ENCODE results near the gene ERGIC3.
"Not testable (repeated sequence)": the region's sequence is repeated elsewhere in the genome, so short reads cannot be mapped to it uniquely, and the experiment has no call there.

Gene ERGIC3

GRCh38 chr20:35523298-35523888, 18.5 kb upstream of the ERGIC3 start:
- DNase-seq = peak; percentile 73

GRCh38 chr20:35525639-35526038, 16.2 kb upstream of the ERGIC3 start:
- no peak for DNase-seq

GRCh38 chr20:35527122-35527769, 14.6 kb upstream of the ERGIC3 start:
- no peak for DNase-seq

- DNase-seq = no peak
Observed at GRCh38 chr20:35529552-35529951, 12.3 kb upstream of the ERGIC3 start, which contains the start of gene C20orf173. Gene C20orf173, minus strand, starts transcription at chr20:35529652. Its CDS starts 279 bp downstream, at chr20:35529373.

GRCh38 chr20:35539756-35540212, 2.1 kb upstream of the ERGIC3 start:
- peak; percentile 78 for DNase-seq

- DNase-seq = no peak
Observed at GRCh38 chr20:35541118-35541782, 628 bp upstream of the ERGIC3 start.

- DNase-seq = no peak
Observed at GRCh38 chr20:35542990-35543389, 1.1 kb downstream of the ERGIC3 start.

GRCh38 chr20:35544436-35544835, 2.6 kb downstream of the ERGIC3 start:
- no peak for DNase-seq

- DNase-seq = peak; percentile 56
Observed at GRCh38 chr20:35544941-35545340, 3.1 kb downstream of the ERGIC3 start.

GRCh38 chr20:35546127-35546526, 4.2 kb downstream of the ERGIC3 start:
- DNase-seq = no peak

GRCh38 chr20:35547329-35547728, 5.5 kb downstream of the ERGIC3 start:
- no peak for DNase-seq

- no peak for DNase-seq
Observed at GRCh38 chr20:35551503-35551902, 9.6 kb downstream of the ERGIC3 start.

- DNase-seq = no peak
Observed at GRCh38 chr20:35552914-35553313, 11.0 kb downstream of the ERGIC3 start.

- not testable (repeated sequence) for DNase-seq
Observed at GRCh38 chr20:35555461-35555860, 13.6 kb downstream of the ERGIC3 start.

GRCh38 chr20:35555951-35556645, 14.2 kb downstream of the ERGIC3 start:
- DNase-seq = no peak

GRCh38 chr20:35556871-35557270, 15.0 kb downstream of the ERGIC3 start:
- no peak for DNase-seq

GRCh38 chr20:35558451-35558850, 16.6 kb downstream of the ERGIC3 start:
- DNase-seq = no peak

GRCh38 chr20:35559042-35559693, 17.3 kb downstream of the ERGIC3 start:
- no peak for DNase-seq

- no peak for DNase-seq
Observed at GRCh38 chr20:35560105-35560511, 18.2 kb downstream of the ERGIC3 start.

GRCh38 chr20:35560541-35560940, 18.7 kb downstream of the ERGIC3 start:
- no peak for DNase-seq

GRCh38 chr20:35561268-35561667, 19.4 kb downstream of the ERGIC3 start:
- peak; percentile 54 for DNase-seq

- no peak for DNase-seq
Observed at GRCh38 chr20:35561671-35562070, 19.8 kb downstream of the ERGIC3 start.

GRCh38 chr20:35562541-35563110, 20.7 kb downstream of the ERGIC3 start:
- DNase-seq = no peak

All from hematopoietic multipotent progenitor cell treated with erythropoietin and hydrocortisone succinate and interleukin-3 and kit ligand, for 8 days (in vitro differentiated cells).